ENCODE measurements around the gene SIGLEC14.

- TF ChIP-seq, protein P1, sequence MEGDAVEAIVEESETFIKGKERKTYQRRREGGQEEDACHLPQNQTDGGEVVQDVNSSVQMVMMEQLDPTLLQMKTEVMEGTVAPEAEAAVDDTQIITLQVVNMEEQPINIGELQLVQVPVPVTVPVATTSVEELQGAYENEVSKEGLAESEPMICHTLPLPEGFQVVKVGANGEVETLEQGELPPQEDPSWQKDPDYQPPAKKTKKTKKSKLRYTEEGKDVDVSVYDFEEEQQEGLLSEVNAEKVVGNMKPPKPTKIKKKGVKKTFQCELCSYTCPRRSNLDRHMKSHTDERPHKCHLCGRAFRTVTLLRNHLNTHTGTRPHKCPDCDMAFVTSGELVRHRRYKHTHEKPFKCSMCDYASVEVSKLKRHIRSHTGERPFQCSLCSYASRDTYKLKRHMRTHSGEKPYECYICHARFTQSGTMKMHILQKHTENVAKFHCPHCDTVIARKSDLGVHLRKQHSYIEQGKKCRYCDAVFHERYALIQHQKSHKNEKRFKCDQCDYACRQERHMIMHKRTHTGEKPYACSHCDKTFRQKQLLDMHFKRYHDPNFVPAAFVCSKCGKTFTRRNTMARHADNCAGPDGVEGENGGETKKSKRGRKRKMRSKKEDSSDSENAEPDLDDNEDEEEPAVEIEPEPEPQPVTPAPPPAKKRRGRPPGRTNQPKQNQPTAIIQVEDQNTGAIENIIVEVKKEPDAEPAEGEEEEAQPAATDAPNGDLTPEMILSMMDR (IDR thresholded peaks at IDR 0.05), result no peak
- TF ChIP-seq POLR2A (IDR thresholded peaks at IDR 0.05), result no peak
Observed at GRCh38 chr19:51653162-51653561, 6.5 kb upstream of the SIGLEC14 start.
